OCI-LY3 (cell line): ENCODE data around the gene SH3GLB2.

Experiments used
- H2AFZ ChIP-seq: fragments of 200-600, 300-600 bp; shearing (Covaris generic); 2 replicates; pipeline ENCODE4 v1.6.0; 2014; ENCODE audit warnings: antibody characterized with exemption, low read depth, low read length
- H3K27ac ChIP-seq: fragments of 200-600, 300-600 bp; sonication (generic); 2 replicates; pipeline ENCODE4 v1.5.1; 2014; ENCODE audit warnings: mild to moderate bottlenecking, low read length, moderate library complexity, mixed read lengths
- H3K27me3 ChIP-seq: fragments of 200-600, 300-600 bp; sonication (generic); 2 replicates; pipeline ENCODE4 v1.6.1; 2014; ENCODE audit warnings: low read depth, low read length, mixed read lengths
- H3K36me3 ChIP-seq: fragments of 200-600, 300-600 bp; sonication (generic); replicated peaks from 2 replicates; pipeline ENCODE3; 2014; ENCODE audit warnings: low read depth, low read length, mixed read lengths
- H3K4me1 ChIP-seq: fragments of 300-600, 200-600 bp; sonication (generic); 2 replicates; pipeline ENCODE4 v1.6.1; 2014; ENCODE audit warnings: low read length, mixed read lengths
- H3K4me2 ChIP-seq: fragments of 200-600, 300-600 bp; sonication (generic); 2 replicates; pipeline ENCODE4 v1.6.1; 2014; ENCODE audit warnings: low read length, mixed read lengths
- H3K4me3 ChIP-seq: fragments of 300-600, 200-600 bp; sonication (generic); 2 replicates; pipeline ENCODE4 v1.5.1; 2014; ENCODE audit warnings: antibody characterized with exemption, mild to moderate bottlenecking, low read length, moderate library complexity
- H3K79me2 ChIP-seq: fragments of 300-600, 200-600 bp; shearing (Covaris generic); 2 replicates; pipeline ENCODE4 v1.6.1; 2014; ENCODE audit warnings: mild to moderate bottlenecking, low read length, mixed read lengths
- H3K9ac ChIP-seq: fragments of 300-600, 200-600 bp; shearing (Covaris generic); 2 replicates; pipeline ENCODE4 v1.6.0; 2014; ENCODE audit warnings: mild to moderate bottlenecking, low read length, moderate library complexity
- H3K9me3 ChIP-seq: fragments of 200-600, 300-600 bp; shearing (Covaris generic); 2 replicates; pipeline ENCODE4 v1.6.1; 2014; ENCODE audit warnings: low read length, mixed read lengths; ENCODE audit not compliant: insufficient read depth
- H4K20me1 ChIP-seq: fragments of 200-600, 300-600 bp; sonication (generic); 2 replicates; pipeline ENCODE4 v1.6.1; 2016; ENCODE audit warnings: low read length, mixed read lengths; ENCODE audit not compliant: insufficient read depth
- EZH2phosphoT487 ChIP-seq: fragments of 200-600 bp; shearing (Covaris generic); IDR thresholded peaks from 2 replicates; pipeline ENCODE4 v1.6.1; 2018; ENCODE audit warnings: antibody characterized with exemption, mixed run types, low read depth
- TF ChIP-seq, protein P1 (sequence below): fragments of 200-600, 300-600 bp; sonication (generic); IDR thresholded peaks from 2 replicates; pipeline ENCODE4 v1.5.1; 2014; ENCODE audit warnings: antibody characterized with exemption, low read length, low read depth

SH3GLB2 gene

DNA sequence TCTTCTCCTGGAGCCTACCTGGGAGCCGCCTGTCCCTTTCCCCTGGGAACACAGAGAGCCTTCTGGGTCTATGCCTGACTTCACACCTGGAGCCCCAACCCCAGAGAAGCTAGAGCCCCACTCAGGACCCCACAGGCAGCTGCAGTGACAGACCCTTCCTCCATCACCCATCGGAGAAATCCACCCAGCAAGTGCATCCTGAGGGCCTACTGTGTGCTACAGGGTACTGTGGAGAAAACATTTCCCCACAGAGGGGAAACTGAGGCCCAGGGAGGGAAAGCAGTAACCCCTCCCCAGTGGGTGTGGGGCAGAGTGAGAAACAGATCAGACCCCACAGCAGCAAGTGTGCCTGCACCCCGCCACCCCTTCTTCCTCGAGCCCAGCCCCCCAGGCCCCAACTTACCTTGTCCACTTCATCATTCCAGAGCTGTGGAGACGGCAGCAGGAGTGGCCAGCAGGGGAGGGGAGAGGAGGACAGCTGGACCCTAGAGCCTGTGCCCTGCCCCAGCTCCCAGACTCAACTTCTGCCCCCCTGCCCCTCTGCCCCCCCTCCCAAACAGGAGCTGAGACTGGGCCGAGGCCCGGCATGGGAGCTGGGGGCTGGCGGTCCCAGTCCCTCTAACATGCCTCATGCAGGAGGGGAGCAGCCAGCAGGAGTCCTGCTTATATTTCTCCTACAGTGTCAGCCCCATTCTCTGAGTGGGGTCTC lies 17.7 kb downstream of the SH3GLB2 start:
- no peak overlapping the region for H3K4me3 ChIP-seq
- no peak overlapping the region for H3K9ac ChIP-seq
- H3K4me2 ChIP-seq: no peak overlapping the region
- no peaks in the 10 kb centered on the region for H3K27me3 ChIP-seq
- H3K36me3 ChIP-seq: peaks cover 27% of the 10 kb centered on the region
- TF ChIP-seq, protein P1, sequence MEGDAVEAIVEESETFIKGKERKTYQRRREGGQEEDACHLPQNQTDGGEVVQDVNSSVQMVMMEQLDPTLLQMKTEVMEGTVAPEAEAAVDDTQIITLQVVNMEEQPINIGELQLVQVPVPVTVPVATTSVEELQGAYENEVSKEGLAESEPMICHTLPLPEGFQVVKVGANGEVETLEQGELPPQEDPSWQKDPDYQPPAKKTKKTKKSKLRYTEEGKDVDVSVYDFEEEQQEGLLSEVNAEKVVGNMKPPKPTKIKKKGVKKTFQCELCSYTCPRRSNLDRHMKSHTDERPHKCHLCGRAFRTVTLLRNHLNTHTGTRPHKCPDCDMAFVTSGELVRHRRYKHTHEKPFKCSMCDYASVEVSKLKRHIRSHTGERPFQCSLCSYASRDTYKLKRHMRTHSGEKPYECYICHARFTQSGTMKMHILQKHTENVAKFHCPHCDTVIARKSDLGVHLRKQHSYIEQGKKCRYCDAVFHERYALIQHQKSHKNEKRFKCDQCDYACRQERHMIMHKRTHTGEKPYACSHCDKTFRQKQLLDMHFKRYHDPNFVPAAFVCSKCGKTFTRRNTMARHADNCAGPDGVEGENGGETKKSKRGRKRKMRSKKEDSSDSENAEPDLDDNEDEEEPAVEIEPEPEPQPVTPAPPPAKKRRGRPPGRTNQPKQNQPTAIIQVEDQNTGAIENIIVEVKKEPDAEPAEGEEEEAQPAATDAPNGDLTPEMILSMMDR: no peak
- no peak for TF ChIP-seq EZH2phosphoT487
- no peaks in the 10 kb centered on the region for H3K4me1 ChIP-seq
- no peaks in the 10 kb centered on the region for H3K9me3 ChIP-seq
- H2AFZ ChIP-seq: no peak overlapping the region
- no peaks in the 10 kb centered on the region for H3K79me2 ChIP-seq
- H4K20me1 ChIP-seq: no peaks in the 10 kb centered on the region
- H3K27ac ChIP-seq: no peak overlapping the region

DNA sequence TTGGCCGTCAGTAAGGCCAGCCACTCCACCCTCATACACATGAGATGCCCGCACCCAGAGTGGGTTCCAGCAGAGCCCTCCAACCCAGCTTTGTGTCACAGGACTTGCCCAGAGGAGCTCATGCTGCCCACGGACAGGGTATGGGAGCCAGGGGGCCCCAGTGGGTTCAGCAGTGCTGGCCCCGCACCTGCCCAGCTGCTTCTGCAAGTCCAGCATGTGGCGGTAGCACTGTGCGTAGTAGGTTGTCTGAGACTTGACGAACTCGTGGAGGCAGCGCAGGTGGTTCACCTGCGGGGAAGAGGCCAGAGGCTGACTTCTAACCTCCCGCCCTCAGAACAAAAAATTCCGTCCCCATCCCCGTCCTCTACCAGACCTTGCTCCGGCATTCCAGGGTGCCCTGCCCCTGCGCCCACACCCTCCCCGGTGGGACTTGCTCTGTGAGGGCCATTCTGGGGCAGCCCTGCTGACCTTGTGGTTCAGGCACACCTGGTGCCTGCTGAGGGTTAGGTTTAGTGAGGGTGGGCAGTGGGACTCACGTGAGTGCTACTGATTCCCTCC lies 18.5 kb downstream of the SH3GLB2 start:
- H3K27me3 ChIP-seq: no peaks in the 10 kb centered on the region
- no peaks in the 10 kb centered on the region for H3K9me3 ChIP-seq
- no peaks in the 10 kb centered on the region for H3K79me2 ChIP-seq
- no peaks in the 10 kb centered on the region for H4K20me1 ChIP-seq
- peaks cover 30% of the 10 kb centered on the region for H3K36me3 ChIP-seq
- no peaks in the 10 kb centered on the region for H3K4me1 ChIP-seq
- no peak for TF ChIP-seq EZH2phosphoT487
- TF ChIP-seq, protein P1: no peak
- H3K4me2 ChIP-seq: no peak overlapping the region
- H3K9ac ChIP-seq: no peak overlapping the region
- no peak overlapping the region for H2AFZ ChIP-seq
- H3K27ac ChIP-seq: no peak overlapping the region
- H3K4me3 ChIP-seq: no peak overlapping the region

DNA sequence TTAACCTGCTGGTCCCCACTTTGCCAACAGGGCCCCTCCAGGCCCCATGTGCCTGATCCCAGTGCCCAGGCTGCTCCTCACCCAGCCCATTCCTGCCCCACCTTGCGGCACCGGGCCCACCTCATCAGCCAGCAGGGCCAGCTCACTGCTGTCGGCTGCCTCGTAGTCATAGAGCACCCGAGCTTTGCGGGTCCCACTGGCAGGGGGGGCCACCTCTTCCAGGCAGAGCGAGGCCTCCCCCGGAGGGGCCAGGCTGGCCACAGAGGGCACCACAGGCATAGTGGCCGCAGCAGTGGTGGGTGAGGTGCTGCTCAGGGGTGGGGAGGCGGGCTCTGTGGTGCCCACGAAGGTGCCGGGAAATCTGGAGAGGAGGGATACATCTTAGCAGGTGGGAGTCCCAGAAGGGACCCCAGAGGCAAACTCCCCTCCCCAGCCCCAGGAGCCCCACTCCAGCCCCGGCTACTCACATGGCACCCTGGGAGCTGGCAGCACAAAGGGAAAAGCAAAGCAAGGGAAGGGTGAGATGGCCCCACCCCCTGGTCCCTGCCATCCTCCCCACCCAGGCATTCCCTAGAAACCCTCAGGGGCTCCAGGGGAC lies 19.0 kb downstream of the SH3GLB2 start:
- TF ChIP-seq, protein P1: no peak
- TF ChIP-seq EZH2phosphoT487: no peak
- Histone ChIP-seq H3K4me1 (no peaks in the 10 kb centered on the region), H3K4me3 (no peak overlapping the region), H3K27ac (no peak overlapping the region), H4K20me1 (no peaks in the 10 kb centered on the region), H2AFZ (no peak overlapping the region), H3K27me3 (no peaks in the 10 kb centered on the region), H3K36me3 (peaks cover 25% of the 10 kb centered on the region), H3K9ac (no peak overlapping the region), H3K9me3 (no peaks in the 10 kb centered on the region), H3K79me2 (no peaks in the 10 kb centered on the region), H3K4me2 (no peak overlapping the region)

DNA sequence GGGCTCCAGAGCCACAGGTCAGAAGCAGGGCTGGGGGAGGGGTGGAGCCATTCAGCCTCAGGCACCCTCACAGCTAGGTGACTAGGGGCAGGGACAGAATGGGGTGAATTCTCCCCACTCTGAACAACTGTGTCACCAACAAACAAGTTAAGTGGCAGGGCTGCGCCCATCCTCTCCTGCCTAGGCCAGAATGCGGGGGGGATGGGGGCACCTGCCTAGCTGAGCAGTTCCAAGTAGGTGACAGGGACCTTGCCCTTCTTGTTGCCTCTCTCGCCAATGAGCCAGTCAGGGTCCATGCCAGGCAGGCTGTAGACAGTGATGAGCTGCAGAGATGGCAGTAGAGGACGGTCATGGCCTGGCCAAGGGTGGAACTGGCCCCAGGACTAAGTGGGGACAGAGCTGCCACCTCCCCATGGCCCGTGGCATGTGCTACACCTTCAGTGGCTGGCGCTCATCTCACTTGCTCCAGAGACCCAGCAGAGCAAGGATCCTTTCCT lies 19.6 kb downstream of the SH3GLB2 start:
- H3K4me2 ChIP-seq: no peak overlapping the region
- H3K36me3 ChIP-seq: peaks cover 25% of the 10 kb centered on the region

More for the DNA sequence above, 19.6 kb downstream of the SH3GLB2 start:
- Histone ChIP-seq H3K27me3 (no peaks in the 10 kb centered on the region), H3K9ac (no peak overlapping the region), H3K4me1 (no peaks in the 10 kb centered on the region), H3K9me3 (no peaks in the 10 kb centered on the region), H2AFZ (no peak overlapping the region), H3K27ac (no peak overlapping the region), H3K79me2 (no peaks in the 10 kb centered on the region), H3K4me3 (no peak overlapping the region), H4K20me1 (no peaks in the 10 kb centered on the region)
- TF ChIP-seq, protein P1: no peak
- no peak for TF ChIP-seq EZH2phosphoT487
